HepG2 (cell line): Measurements from ENCODE around the gene RASD2. TPM values are rescaled to one million over a fixed set of nuclear protein-coding genes. Genes with fewer than 3 reads are reported as not detected.

ENCODE experiments used
- ATAC-seq: fragments of 200-7000 bp; cut with Tn5 transposase; 3 replicates; pipeline ENCODE4 v1.9.1; 2020; ENCODE audit warnings: mild to moderate bottlenecking, moderate library complexity
- BruUV-seq: library from RNA; stranded (reverse); fragments of 400-500 nt; replicated peaks from 2 replicates; lab custom pipeline; 2021; lab: Mats Ljungman, UMichigan
- CTCF ChIA-PET: fragments of 300-600 bp; formaldehyde crosslinking; extraction: SDS; loops from one replicate; lab custom pipeline; 2021; ENCODE audit warnings: low total read pairs, inconsistent platforms, low intra/inter-chr PET ratio; lab: Yijun Ruan, JAX
- POLR2A ChIA-PET: fragments of 350-600 bp; sonication (Branson Sonifier 250); formaldehyde crosslinking; loops from one replicate; lab custom pipeline; 2020; ENCODE audit warnings: antibody characterized with exemption, inconsistent platforms; lab: Yijun Ruan, JAX
- DNase-seq: peaks from one replicate; pipeline ENCODE4 v3.0.0-alpha.2; 2015; ENCODE audit warnings: low spot score
- FAIRE-seq: peaks from 3 replicates; lab custom pipeline; 2011; peaks lifted over from hg19 to GRCh38; lab: Jason Lieb, UNC
- H2AFZ ChIP-seq: one replicate; pipeline ENCODE4 v1.6.1; 2011; ENCODE audit warnings: low read length, inconsistent platforms
- H3K27ac ChIP-seq: fragments of 300-600 bp; 3 replicates; pipeline ENCODE4 v1.8.0; 2011; ENCODE audit warnings: mixed run types, mild to moderate bottlenecking, mixed read lengths, low read length, inconsistent platforms; ENCODE audit not compliant: insufficient read depth; ENCODE audit errors: extremely low read length
- H3K27me3 ChIP-seq, 2 experiments: fragments of 200-600 bp in 1 of 2; 2 replicates in 1 of 2; 3 replicates in 1 of 2; pipeline versions ENCODE4 v1.6.0 to v1.8.0; 2011; ENCODE audit warnings: low read length in 2 of 2, mild to moderate bottlenecking in 2 of 2, moderate library complexity in 2 of 2, inconsistent platforms in 1 of 2; ENCODE audit not compliant: insufficient read depth in 2 of 2, control insufficient read depth in 1 of 2
- H3K36me3 ChIP-seq, 2 experiments: fragments of 200-600 bp in 1 of 2; replicated peaks in 1 of 2; 2 replicates in 1 of 2; 3 replicates in 1 of 2; pipeline versions ENCODE4 v1.5.1 to v1.8.0; 2011; ENCODE audit warnings: low read length in 2 of 2, inconsistent platforms in 1 of 2; ENCODE audit not compliant: insufficient read depth in 2 of 2, control insufficient read depth in 1 of 2
- H3K4me1 ChIP-seq: 2 replicates; pipeline ENCODE4 v1.5.1; 2012; ENCODE audit warnings: low read length, inconsistent platforms; ENCODE audit not compliant: insufficient read depth
- H3K4me2 ChIP-seq: 2 replicates; pipeline ENCODE4 v1.6.0; 2011; ENCODE audit warnings: low read depth, low read length, inconsistent platforms
- H3K4me3 ChIP-seq, 3 experiments: fragments of 200-600 bp in 1 of 3; sonication (generic), shearing (Covaris generic) in 1 of 3; replicated peaks in 1 of 3; 2 replicates each; pipeline ENCODE4 v1.5.1; 2011 to 2016; ENCODE audit warnings: low read length in 3 of 3, inconsistent platforms in 2 of 3, low read depth in 2 of 3, mild to moderate bottlenecking in 2 of 3, control low read depth in 1 of 3, mixed read lengths in 1 of 3; ENCODE audit not compliant: insufficient read depth in 1 of 3
- H3K79me2 ChIP-seq: one replicate; pipeline ENCODE4 v1.6.1; 2011; ENCODE audit warnings: low read length, inconsistent platforms; ENCODE audit not compliant: insufficient read depth
- H3K9ac ChIP-seq: 2 replicates; pipeline ENCODE4 v1.6.0; 2011; ENCODE audit warnings: mild to moderate bottlenecking, low read depth, low read length, inconsistent platforms; ENCODE audit not compliant: insufficient read depth
- H3K9me3 ChIP-seq: 2 replicates; pipeline ENCODE4 v1.5.1; 2012; ENCODE audit warnings: mild to moderate bottlenecking, low read length
- H4K20me1 ChIP-seq: 2 replicates; pipeline ENCODE4 v1.6.0; 2011; ENCODE audit warnings: inconsistent platforms, mild to moderate bottlenecking, low read length, moderate library complexity; ENCODE audit not compliant: insufficient read depth
- ASH2L ChIP-seq: fragments of 300-600, 200-600 bp; sonication (generic); IDR thresholded peaks from 2 replicates; pipeline ENCODE4 v1.7.0; 2017; ENCODE audit warnings: low read depth, mild to moderate bottlenecking, moderate library complexity, mixed read lengths, low read length; ENCODE audit not compliant: insufficient read length
- ATF3 ChIP-seq: sonication (generic); formaldehyde crosslinking; IDR thresholded peaks from 2 replicates; pipeline ENCODE4 v1.4.0; 2020; ENCODE audit warnings: missing genetic modification reagents
- E2F2 ChIP-seq: sonication (generic); formaldehyde crosslinking; IDR thresholded peaks from 2 replicates; pipeline ENCODE4 v1.4.0; 2020; ENCODE audit warnings: missing genetic modification reagents, borderline replicate concordance
- GZF1 ChIP-seq: sonication (generic); formaldehyde crosslinking; IDR thresholded peaks from 2 replicates; pipeline ENCODE4 v1.5.1; 2020; ENCODE audit warnings: mild to moderate bottlenecking, missing genetic modification reagents
- NCOA2 ChIP-seq: sonication (generic); formaldehyde crosslinking; IDR thresholded peaks from 2 replicates; pipeline ENCODE4 v1.8.0; 2022; ENCODE audit warnings: inconsistent platforms
- NFYB ChIP-seq: sonication (generic); formaldehyde crosslinking; IDR thresholded peaks from 2 replicates; pipeline ENCODE4 v1.4.0; 2020; ENCODE audit warnings: missing genetic modification reagents
- SP2 ChIP-seq: sonication (generic); formaldehyde crosslinking; IDR thresholded peaks from 2 replicates; pipeline ENCODE4 v1.5.1; 2020; ENCODE audit warnings: mild to moderate bottlenecking, missing genetic modification reagents
- STAG1 ChIP-seq: sonication (generic); formaldehyde crosslinking; IDR thresholded peaks from 2 replicates; pipeline ENCODE4 v1.4.0; 2020; ENCODE audit warnings: missing genetic modification reagents
- ZNF430 ChIP-seq: sonication (generic); formaldehyde crosslinking; IDR thresholded peaks from 2 replicates; pipeline ENCODE4 v1.9.0; 2021; ENCODE audit warnings: mild to moderate bottlenecking, missing genetic modification reagents
- ZNF441 ChIP-seq: sonication (generic); formaldehyde crosslinking; IDR thresholded peaks from 2 replicates; pipeline ENCODE4 v1.7.0; 2021; ENCODE audit warnings: missing genetic modification reagents, borderline replicate concordance
- WGBS: methylation state at CpG from one replicate; pipeline ENCODE4 v1.1.6; 2017; ENCODE audit warnings: low lambda C conversion rate; 5-methylcytosine and 5-hydroxymethylcytosine counted together
- in situ Hi-C: cut with HindIII; loops from 2 replicates; pipeline ENCODE4 v1.10.0; 2017; ENCODE audit warnings: low pct_unique_long_range_greater_than_20kb; ENCODE audit not compliant: extremely low pct_ligation_motif_present
- intact Hi-C: fragments of 100-400 bp; cut with micrococcal nuclease; formaldehyde crosslinking; loops from one replicate; pipeline ENCODE4 v1.10.0; 2022; ENCODE audit not compliant: unreplicated experiment
- polyA plus RNA-seq, 8 experiments: library from polyadenylated mRNA; depleted of rRNA in 3 of 8; stranded (reverse) in 7 of 8; unstranded in 1 of 8; fragments of >200 nt; fragmentation: Illumina TruSeq in 4 of 8; extraction: Trizol in 4 of 8; gene quantifications; 2 replicates each; pipeline versions ENCODE4 v1.2.1 to v1.2.3, GENCODE V29; 2011 to 2016; ENCODE audit warnings: low read depth in 4 of 8, missing spikeins in 1 of 8, mixed read lengths in 1 of 8; ENCODE audit not compliant: insufficient read depth in 1 of 8
- total RNA-seq, 5 experiments: library from RNA; depleted of rRNA; stranded (reverse); fragments of >200 nt; fragmentation: Illumina TruSeq; extraction: Trizol; gene quantifications; 2 replicates each; pipeline ENCODE4 v1.2.3, GENCODE V29; 2016; ENCODE audit warnings: low read depth in 1 of 5
- TF ChIP-seq, protein P1 (sequence below), 2 experiments: fragments of 450-650 bp in 1 of 2; sonication (generic) in 1 of 2; formaldehyde crosslinking; IDR thresholded peaks; 2 replicates each; pipeline versions ENCODE4 v1.5.0 to v1.8.0; 2020 to 2022; ENCODE audit warnings: mild to moderate bottlenecking in 1 of 2, missing genetic modification reagents in 1 of 2
- TF ChIP-seq, protein P2 (sequence below): sonication (generic); formaldehyde crosslinking; IDR thresholded peaks from 2 replicates; pipeline ENCODE4 v1.4.0; 2020; ENCODE audit warnings: missing genetic modification reagents
- TF ChIP-seq, protein P3 (sequence below): sonication (generic); formaldehyde crosslinking; IDR thresholded peaks from 2 replicates; pipeline ENCODE4 v1.4.0; 2020; ENCODE audit warnings: missing genetic modification reagents, borderline replicate concordance
- TF ChIP-seq, protein P4 (sequence below): sonication (generic); formaldehyde crosslinking; IDR thresholded peaks from 2 replicates; pipeline ENCODE4 v1.8.1; 2023; ENCODE audit warnings: missing genetic modification reagents, inconsistent platforms, borderline replicate concordance

The RASD2 gene
- total and polyA plus RNA-seq, 2 of the 13 experiments (the other 11 are each of a cell fraction or from before 2014, with no cell fraction given) = not detected

DNA sequence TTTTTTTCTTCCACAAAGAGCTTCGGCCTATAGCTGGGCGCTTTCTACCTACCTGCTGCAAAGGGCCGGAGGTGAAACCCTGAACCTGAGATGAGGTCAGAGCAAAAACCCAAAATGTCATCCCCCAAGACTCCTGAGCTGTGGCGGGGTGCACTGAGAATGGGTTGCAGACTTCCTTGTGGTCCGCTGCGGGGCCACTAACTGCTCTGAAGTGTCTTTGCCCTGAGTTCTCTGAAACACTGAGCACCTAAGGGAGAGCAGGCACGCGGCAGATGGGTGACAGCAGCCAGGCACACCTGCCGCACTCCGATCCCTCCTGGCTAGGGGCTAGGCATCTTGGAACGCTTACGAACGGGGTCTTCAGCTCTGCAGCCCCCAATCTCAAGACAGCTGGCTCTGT lies 29.3 kb downstream of the RASD2 start:
- no TSS peak for BruUV-seq
- H3K4me2 ChIP-seq = no peak overlapping the region
- no peaks in the 10 kb centered on the region for H3K79me2 ChIP-seq
- in situ Hi-C loops = loop anchor here (10.0 kb wide), 1 partner anchor 55 kb away; no protein-coding TSS in a partner anchor
- ChIA-PET CTCF (no interaction called here), POLR2A (no interaction called here)
- DNase-seq = no peak
- 13% methylated on average over 3 of the region's 13 CpGs for WGBS
- no peaks in the 10 kb centered on the region for H3K36me3 ChIP-seq
- intact Hi-C loops = no loop called here
- H3K9me3 ChIP-seq = no peaks in the 10 kb centered on the region
- H3K9ac ChIP-seq = no peak overlapping the region
- no peaks in the 10 kb centered on the region for H3K4me1 ChIP-seq
- no peak for ATAC-seq
- peaks cover 7 to 52% of the 10 kb centered on the region in 2 experiments; a peak in 3 of 5 replicates for H3K27me3 ChIP-seq
- no peak overlapping the region for H3K4me3 ChIP-seq
- no peak overlapping the region for H3K27ac ChIP-seq
- FAIRE-seq = no peak
- H4K20me1 ChIP-seq = no peaks in the 10 kb centered on the region
- H2AFZ ChIP-seq = no peak overlapping the region
- TF ChIP-seq SP2 (CRISPR knock-in tag) (no peak), ZNF441 (CRISPR knock-in tag) (no peak), GZF1 (CRISPR knock-in tag) (no peak), ZNF430 (CRISPR knock-in tag) (no peak), STAG1 (no peak), ASH2L (no peak), ATF3 (no peak), E2F2 (CRISPR knock-in tag) (no peak), NFYB (CRISPR knock-in tag) (no peak), NCOA2 (CRISPR knock-in tag) (no peak)
- TF ChIP-seq, protein P1, sequence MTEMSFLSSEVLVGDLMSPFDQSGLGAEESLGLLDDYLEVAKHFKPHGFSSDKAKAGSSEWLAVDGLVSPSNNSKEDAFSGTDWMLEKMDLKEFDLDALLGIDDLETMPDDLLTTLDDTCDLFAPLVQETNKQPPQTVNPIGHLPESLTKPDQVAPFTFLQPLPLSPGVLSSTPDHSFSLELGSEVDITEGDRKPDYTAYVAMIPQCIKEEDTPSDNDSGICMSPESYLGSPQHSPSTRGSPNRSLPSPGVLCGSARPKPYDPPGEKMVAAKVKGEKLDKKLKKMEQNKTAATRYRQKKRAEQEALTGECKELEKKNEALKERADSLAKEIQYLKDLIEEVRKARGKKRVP (CRISPR knock-in tag; IDR thresholded peaks at IDR 0.05) = no peak
- TF ChIP-seq, protein P2, sequence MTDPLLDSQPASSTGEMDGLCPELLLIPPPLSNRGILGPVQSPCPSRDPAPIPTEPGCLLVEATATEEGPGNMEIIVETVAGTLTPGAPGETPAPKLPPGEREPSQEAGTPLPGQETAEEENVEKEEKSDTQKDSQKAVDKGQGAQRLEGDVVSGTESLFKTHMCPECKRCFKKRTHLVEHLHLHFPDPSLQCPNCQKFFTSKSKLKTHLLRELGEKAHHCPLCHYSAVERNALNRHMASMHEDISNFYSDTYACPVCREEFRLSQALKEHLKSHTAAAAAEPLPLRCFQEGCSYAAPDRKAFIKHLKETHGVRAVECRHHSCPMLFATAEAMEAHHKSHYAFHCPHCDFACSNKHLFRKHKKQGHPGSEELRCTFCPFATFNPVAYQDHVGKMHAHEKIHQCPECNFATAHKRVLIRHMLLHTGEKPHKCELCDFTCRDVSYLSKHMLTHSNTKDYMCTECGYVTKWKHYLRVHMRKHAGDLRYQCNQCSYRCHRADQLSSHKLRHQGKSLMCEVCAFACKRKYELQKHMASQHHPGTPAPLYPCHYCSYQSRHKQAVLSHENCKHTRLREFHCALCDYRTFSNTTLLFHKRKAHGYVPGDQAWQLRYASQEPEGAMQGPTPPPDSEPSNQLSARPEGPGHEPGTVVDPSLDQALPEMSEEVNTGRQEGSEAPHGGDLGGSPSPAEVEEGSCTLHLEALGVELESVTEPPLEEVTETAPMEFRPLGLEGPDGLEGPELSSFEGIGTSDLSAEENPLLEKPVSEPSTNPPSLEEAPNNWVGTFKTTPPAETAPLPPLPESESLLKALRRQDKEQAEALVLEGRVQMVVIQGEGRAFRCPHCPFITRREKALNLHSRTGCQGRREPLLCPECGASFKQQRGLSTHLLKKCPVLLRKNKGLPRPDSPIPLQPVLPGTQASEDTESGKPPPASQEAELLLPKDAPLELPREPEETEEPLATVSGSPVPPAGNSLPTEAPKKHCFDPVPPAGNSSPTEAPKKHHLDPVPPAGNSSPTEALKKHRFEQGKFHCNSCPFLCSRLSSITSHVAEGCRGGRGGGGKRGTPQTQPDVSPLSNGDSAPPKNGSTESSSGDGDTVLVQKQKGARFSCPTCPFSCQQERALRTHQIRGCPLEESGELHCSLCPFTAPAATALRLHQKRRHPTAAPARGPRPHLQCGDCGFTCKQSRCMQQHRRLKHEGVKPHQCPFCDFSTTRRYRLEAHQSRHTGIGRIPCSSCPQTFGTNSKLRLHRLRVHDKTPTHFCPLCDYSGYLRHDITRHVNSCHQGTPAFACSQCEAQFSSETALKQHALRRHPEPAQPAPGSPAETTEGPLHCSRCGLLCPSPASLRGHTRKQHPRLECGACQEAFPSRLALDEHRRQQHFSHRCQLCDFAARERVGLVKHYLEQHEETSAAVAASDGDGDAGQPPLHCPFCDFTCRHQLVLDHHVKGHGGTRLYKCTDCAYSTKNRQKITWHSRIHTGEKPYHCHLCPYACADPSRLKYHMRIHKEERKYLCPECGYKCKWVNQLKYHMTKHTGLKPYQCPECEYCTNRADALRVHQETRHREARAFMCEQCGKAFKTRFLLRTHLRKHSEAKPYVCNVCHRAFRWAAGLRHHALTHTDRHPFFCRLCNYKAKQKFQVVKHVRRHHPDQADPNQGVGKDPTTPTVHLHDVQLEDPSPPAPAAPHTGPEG (CRISPR knock-in tag) = no peak
- TF ChIP-seq, protein P3, sequence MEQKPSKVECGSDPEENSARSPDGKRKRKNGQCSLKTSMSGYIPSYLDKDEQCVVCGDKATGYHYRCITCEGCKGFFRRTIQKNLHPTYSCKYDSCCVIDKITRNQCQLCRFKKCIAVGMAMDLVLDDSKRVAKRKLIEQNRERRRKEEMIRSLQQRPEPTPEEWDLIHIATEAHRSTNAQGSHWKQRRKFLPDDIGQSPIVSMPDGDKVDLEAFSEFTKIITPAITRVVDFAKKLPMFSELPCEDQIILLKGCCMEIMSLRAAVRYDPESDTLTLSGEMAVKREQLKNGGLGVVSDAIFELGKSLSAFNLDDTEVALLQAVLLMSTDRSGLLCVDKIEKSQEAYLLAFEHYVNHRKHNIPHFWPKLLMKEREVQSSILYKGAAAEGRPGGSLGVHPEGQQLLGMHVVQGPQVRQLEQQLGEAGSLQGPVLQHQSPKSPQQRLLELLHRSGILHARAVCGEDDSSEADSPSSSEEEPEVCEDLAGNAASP (CRISPR knock-in tag) = no peak
- TF ChIP-seq, protein P4, sequence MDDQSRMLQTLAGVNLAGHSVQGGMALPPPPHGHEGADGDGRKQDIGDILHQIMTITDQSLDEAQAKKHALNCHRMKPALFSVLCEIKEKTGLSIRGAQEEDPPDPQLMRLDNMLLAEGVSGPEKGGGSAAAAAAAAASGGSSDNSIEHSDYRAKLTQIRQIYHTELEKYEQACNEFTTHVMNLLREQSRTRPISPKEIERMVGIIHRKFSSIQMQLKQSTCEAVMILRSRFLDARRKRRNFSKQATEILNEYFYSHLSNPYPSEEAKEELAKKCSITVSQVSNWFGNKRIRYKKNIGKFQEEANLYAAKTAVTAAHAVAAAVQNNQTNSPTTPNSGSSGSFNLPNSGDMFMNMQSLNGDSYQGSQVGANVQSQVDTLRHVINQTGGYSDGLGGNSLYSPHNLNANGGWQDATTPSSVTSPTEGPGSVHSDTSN (CRISPR knock-in tag) = no peak
